Heart left ventricle (tissue), 16 donors: ENCODE results near the gene RAPGEF3. TPM values are rescaled to one million over a fixed set of nuclear protein-coding genes. Genes with fewer than 3 reads are reported as not detected.

Experiments
- ATAC-seq, 4 donors: fragments of 200-7000 bp; cut with Tn5 transposase; one replicate each; pipeline ENCODE4 v1.9.1; 2020 to 2022; ENCODE audit warnings: moderate library complexity in 4 of 4, mild to moderate bottlenecking in 3 of 4, moderate number of reproducible peaks in 1 of 4
- DNase-seq, 5 donors: peaks; one replicate each; pipeline ENCODE4 v3.0.0-alpha.2; 2020
- H3K27ac ChIP-seq, 12 donors: fragments of 200-600 bp; sonication (generic) in 4 of 12; one replicate each; pipeline versions ENCODE4 v1.5.0 to v1.8.0; 2016 to 2022; ENCODE audit warnings: mild to moderate bottlenecking in 2 of 12
- H3K27me3 ChIP-seq, 9 donors: fragments of 200-600 bp; sonication (generic) in 2 of 9; one replicate each; pipeline versions ENCODE4 v1.5.1 to v1.8.0; 2016 to 2022; ENCODE audit warnings: mild to moderate bottlenecking in 3 of 9
- H3K36me3 ChIP-seq, 9 donors: fragments of 200-600 bp; sonication (generic) in 2 of 9; one replicate each; pipeline versions ENCODE4 v1.5.0 to v1.8.0; 2018 to 2022; ENCODE audit warnings: mild to moderate bottlenecking in 2 of 9
- H3K4me1 ChIP-seq, 12 donors: fragments of 200-600 bp; sonication (generic) in 4 of 12; one replicate each; pipeline versions ENCODE4 v1.5.0 to v1.8.0; 2016 to 2022; ENCODE audit warnings: mild to moderate bottlenecking in 3 of 12
- H3K4me3 ChIP-seq, 12 donors: fragments of 200-600 bp; sonication (generic) in 4 of 12; one replicate each; pipeline versions ENCODE4 v1.5.0 to v1.8.0; 2017 to 2022; ENCODE audit warnings: mild to moderate bottlenecking in 9 of 12, moderate library complexity in 4 of 12
- H3K9me3 ChIP-seq, 12 donors: fragments of 200-600 bp; sonication (generic) in 4 of 12; one replicate each; pipeline versions ENCODE4 v1.5.0 to v1.8.0; 2016 to 2022; ENCODE audit warnings: mild to moderate bottlenecking in 1 of 12
- CTCF ChIP-seq, 12 donors: fragments of 200-600 bp; sonication (generic) in 4 of 12; IDR thresholded peaks; one replicate each; pipeline versions ENCODE4 v1.5.0 to v1.8.0; 2018 to 2022; ENCODE audit warnings: antibody characterized with exemption in 12 of 12, mild to moderate bottlenecking in 5 of 12
- POLR2A ChIP-seq, 2 donors: fragments of 450-650 bp; IDR thresholded peaks; one replicate each; pipeline ENCODE4 v1.6.1; 2017; ENCODE audit warnings: antibody characterized with exemption in 2 of 2, mild to moderate bottlenecking in 2 of 2, moderate library complexity in 2 of 2
- WGBS, 4 donors: extraction: QIAGEN DNeasy Blood & Tissue Kit in 2 of 4; methylation state at CpG; one replicate each; pipeline versions ENCODE4 v1.1.5 to v1.1.7; 2013 to 2018; 5-methylcytosine and 5-hydroxymethylcytosine counted together
- intact Hi-C, 10 donors: fragments of 100-400 bp; cut with DNase I; formaldehyde crosslinking; loops; one replicate each; pipeline versions ENCODE4 v1.11.1 to v1.14.2; 2022
- polyA plus RNA-seq, 2 donors: library from polyadenylated mRNA; stranded (reverse); fragments of 200-250 nt; gene quantifications; one replicate each; pipeline ENCODE4 v1.2.3, GENCODE V29; 2013
- total RNA-seq, 9 donors: library from RNA; depleted of rRNA in 2 of 9; stranded (reverse); fragments of >200 nt in 2 of 9; fragmentation: NEBNext Ultra II Directional in 3 of 9; extraction: Animal tissue kit (Norgen Biotek cat#: 25700) in 3 of 9; gene quantifications; one replicate each; pipeline versions ENCODE4 v1.1.0 to v1.2.4, GENCODE V29; 2016 to 2023
- donor health status: ischemic (EF 13 %, LVEDD 7.1; RV severe dilation, severe dysfunction).
- donor health status: healthy with polysubstance abuse.
- donor health status: DM: no; HTN: yes; CAD: no.
- donor health status: DM: no; HTN: no; CAD: no.
- donor health status: ischemic (EF 25% LVEDD 6.9; RV normal size, moderate dysfunction).
- donor health status: ischemic (EF 25% LVEDD 5.7; RV mildly dilated, moderate dysfunction).
- donor health status: healthy.
- donor health status: DM: yes; HTN: yes; CAD: no.
- donor health status: ischemic (EF 35%, LVEDD 5.7; RV mildly dilated, moderate dysfunction).
- donor health status: nonischemic (EF 11% LVEDD 7.7; RV severe dilation, severe dysfunction).
- donor health status: DM: yes; HTN: yes; CAD: no.
- donor health status: PGD.
- donor health status: ischemic (EF 29% LVEDD 5.4; RV normal size, mild dysfunction).
- donor health status: nonischemic (EF 23%, LVEDD 6.1; RV moderate dilation, normal function).

The RAPGEF3 gene
- total and polyA plus RNA-seq, 11 donors: 14.5 to 62.1 (median 23.9) TPM

GRCh38 chr12:47730341-47730744, 28.3 kb downstream of the RAPGEF3 start:
- intact Hi-C loops: no loop called here
- H3K4me3 ChIP-seq: no peak overlapping the region
- H3K4me1 ChIP-seq: peaks cover 3 to 49% (median 34%) of the 10 kb centered on the region in 12 donors
- 29 to 42% (median 36%) methylated on average over 8 of the region's 8 CpGs for WGBS, 4 donors
- TF ChIP-seq POLR2A (IDR thresholded peaks at IDR 0.05) (no peak), CTCF (IDR thresholded peaks at IDR 0.05) (no peak)
- H3K27me3 ChIP-seq: no peaks in the 10 kb centered on the region
- peak in 1 of 4 donors; percentile 9 for ATAC-seq
- peak overlapping the region in 7 of 12 donors; percentile 9 to 60 (median 41) for H3K27ac ChIP-seq
- H3K9me3 ChIP-seq: no peaks in the 10 kb centered on the region
- H3K36me3 ChIP-seq: no peaks in the 10 kb centered on the region
- no peak for DNase-seq

- no peak for DNase-seq
- Histone ChIP-seq H3K4me3 (no peak overlapping the region), H3K27ac (peak overlapping the region in 2 of 12 donors; percentile 51 to 60), H3K36me3 (no peaks in the 10 kb centered on the region), H3K4me1 (peaks cover 0 to 38% (median 23%) of the 10 kb centered on the region in 12 donors), H3K9me3 (no peaks in the 10 kb centered on the region), H3K27me3 (no peaks in the 10 kb centered on the region)
- peak in 3 of 4 donors; percentile 16 to 21 (median 16) for ATAC-seq
- 51 to 62% (median 58%) methylated on average over 3 of the region's 3 CpGs for WGBS, 4 donors
- TF ChIP-seq POLR2A (IDR thresholded peaks at IDR 0.05) (no peak), CTCF (IDR thresholded peaks at IDR 0.05) (no peak)
- intact Hi-C loops: no loop called here
Observed at GRCh38 chr12:47729233-47729632, 29.4 kb downstream of the RAPGEF3 start.

- H3K27me3 ChIP-seq: no peaks in the 10 kb centered on the region
- ATAC-seq (no peak), DNase-seq (no peak)
- intact Hi-C loops: no loop called here
- no peak overlapping the region for H3K4me3 ChIP-seq
- TF ChIP-seq CTCF (IDR thresholded peaks at IDR 0.05) (no peak), POLR2A (IDR thresholded peaks at IDR 0.05) (no peak)
- H3K36me3 ChIP-seq: no peaks in the 10 kb centered on the region
- no peaks in the 10 kb centered on the region for H3K9me3 ChIP-seq
- WGBS, 4 donors: 47 to 67% (median 58%) methylated on average over 5 of the region's 5 CpGs
- H3K27ac ChIP-seq: no peak overlapping the region
- peaks cover 0 to 27% (median 17%) of the 10 kb centered on the region in 12 donors for H3K4me1 ChIP-seq
Observed at GRCh38 chr12:47725893-47726292, 32.8 kb downstream of the RAPGEF3 start.

- no peaks in the 10 kb centered on the region for H3K36me3 ChIP-seq
- intact Hi-C loops: no loop called here
- DNase-seq (no peak), ATAC-seq (peak in 3 of 4 donors; percentile 17 to 29 (median 18))
- 84 to 91% (median 89%) methylated on average over 8 of the region's 8 CpGs for WGBS, 4 donors
- H3K4me3 ChIP-seq: no peak within 1 kb of the TSS
- no peaks in the 10 kb centered on the region for H3K27me3 ChIP-seq
- H3K27ac ChIP-seq: no peak within 1 kb of the TSS
- H3K9me3 ChIP-seq: no peaks in the 10 kb centered on the region
- H3K4me1 ChIP-seq: peaks cover 0 to 20% (median 10%) of the 10 kb centered on the region in 12 donors
- no peak for TF ChIP-seq POLR2A (IDR thresholded peaks at IDR 0.05)
- no peak for TF ChIP-seq CTCF (IDR thresholded peaks at IDR 0.05)
Observed at GRCh38 chr12:47725091-47725772, 33.4 kb downstream of the RAPGEF3 start, which contains the start of gene ENDOU. Gene ENDOU (minus strand): TSS chr12:47725490. CDS start chr12:47725413, 77 bp downstream.
